Activated B cell treated with CpG ODN at 0.5 μM for 24 hours (primary cell): ENCODE data around the gene ZNF124. TPM values are rescaled to one million over a fixed set of nuclear protein-coding genes. Genes with fewer than 3 reads are reported as not detected.

Experiments
- ATAC-seq: fragments of 200-7000 bp; cut with Tn5 transposase; one replicate; pipeline ENCODE4 v1.10.0; 2021; ENCODE audit warnings: low read depth, mild to moderate bottlenecking, moderate library complexity
- CTCF ChIA-PET: fragments of 350-600 bp; sonication (Branson Sonifier 250); formaldehyde crosslinking; loops from one replicate; lab custom pipeline; 2021; ENCODE audit warnings: antibody characterized with exemption; lab: Charles Lee
- POLR2A ChIA-PET: fragments of 350-600 bp; sonication (Branson Sonifier 250); formaldehyde crosslinking; loops from one replicate; lab custom pipeline; 2021; ENCODE audit warnings: antibody characterized with exemption; lab: Charles Lee
- DNase-seq: peaks from one replicate; pipeline ENCODE4 v3.0.0; 2022
- H3K27ac Mint-ChIP-seq: one replicate; pipeline ENCODE4 v1.8.0; 2020; ENCODE audit warnings: mixed read lengths
- H3K27me3 Mint-ChIP-seq: one replicate; pipeline ENCODE4 v1.8.0; 2021; ENCODE audit warnings: mixed read lengths
- H3K36me3 Mint-ChIP-seq: one replicate; pipeline ENCODE4 v1.8.0; 2021; ENCODE audit warnings: low read depth, mixed read lengths
- H3K4me1 Mint-ChIP-seq: one replicate; pipeline ENCODE4 v1.8.0; 2021; ENCODE audit warnings: mixed read lengths
- H3K4me3 Mint-ChIP-seq: one replicate; pipeline ENCODE4 v1.8.0; 2020; ENCODE audit warnings: mild to moderate bottlenecking, mixed read lengths
- H3K9me3 Mint-ChIP-seq: one replicate; pipeline ENCODE4 v1.8.0; 2020; ENCODE audit warnings: mixed read lengths
- CTCF ChIP-seq: fragments of 200-600 bp; IDR thresholded peaks from one replicate; pipeline ENCODE4 v1.8.0; 2022; ENCODE audit warnings: antibody characterized with exemption, mild to moderate bottlenecking
- intact Hi-C: fragments of 100-400 bp; cut with micrococcal nuclease; formaldehyde crosslinking; loops from one replicate; pipeline ENCODE4 v1.15.1; 2024
- total RNA-seq: library from RNA; stranded (reverse); gene quantifications from 2 replicates; pipeline ENCODE4 v1.2.3, GENCODE V29; 2022

The ZNF124 gene
- total RNA-seq, 1 donor from 2014 or later = 33.7 TPM

GRCh38 chr1:247107694-247108093 is 64.1 kb downstream of the ZNF124 start:
- TF ChIP-seq CTCF = no peak
- H3K36me3 Mint-ChIP-seq = peaks cover 9% of the 10 kb centered on the region
- H3K9me3 Mint-ChIP-seq = peaks cover 8% of the 10 kb centered on the region
- intact Hi-C loops = loop anchor here (10.0 kb wide), 1 partner anchor 543 kb away; the partner anchor contains the start of genes CNST and TFB2M
- no peak for DNase-seq
- ChIA-PET POLR2A (no interaction called here), CTCF (no interaction called here)
- peaks cover 25% of the 10 kb centered on the region for H3K4me1 Mint-ChIP-seq
- no peak overlapping the region for H3K4me3 Mint-ChIP-seq
- ATAC-seq = no peak
- no peak overlapping the region for H3K27ac Mint-ChIP-seq
- peaks cover 41% of the 10 kb centered on the region for H3K27me3 Mint-ChIP-seq

GRCh38 chr1:247105966-247106365 is 65.9 kb downstream of the ZNF124 start:
- TF ChIP-seq CTCF = no peak
- ChIA-PET POLR2A (no interaction called here), CTCF (no interaction called here)
- Mint-ChIP-seq H3K27ac (no peak overlapping the region), H3K9me3 (peaks cover 17% of the 10 kb centered on the region), H3K4me3 (peak overlapping the region; percentile 19), H3K27me3 (peaks cover 37% of the 10 kb centered on the region), H3K36me3 (peaks cover 25% of the 10 kb centered on the region), H3K4me1 (peaks cover 26% of the 10 kb centered on the region)
- no peak for ATAC-seq
- intact Hi-C loops = loop anchor here (10.0 kb wide), 1 partner anchor 541 kb away; the partner anchor contains the start of genes CNST and TFB2M
- no peak for DNase-seq

Other genes starting within 250 kb of the ZNF124 start
- gene AHCTF1, start 240.1 kb downstream of the ZNF124 start, total RNA-seq = 25.3 and 31.3 TPM in 2 replicates
- 0.07 and 0.83 TPM in 2 replicates for gene ZNF695, start 164.0 kb downstream of the ZNF124 start, total RNA-seq
- 6.1 and 6.2 TPM in 2 replicates for gene ZNF670, start 93.2 kb downstream of the ZNF124 start, total RNA-seq
- 17.5 and 18.0 TPM in 2 replicates for gene ZNF669, start 67.7 kb downstream of the ZNF124 start, total RNA-seq
- not detected in 2 replicates for gene VN1R5, start 84.1 kb upstream of the ZNF124 start, total RNA-seq
- gene ZNF496, start 159.8 kb upstream of the ZNF124 start, total RNA-seq = 15.0 and 21.2 TPM in 2 replicates
- 0.44 and 0.73 TPM in 2 replicates for gene NLRP3, start 244.2 kb upstream of the ZNF124 start, total RNA-seq